Measurements from ENCODE around the gene ZNF185.

GRCh38 chrX:152884171-152884570, 13.7 kb upstream of the ZNF185 start:
- TF ChIP-seq CTCF (IDR thresholded peaks at IDR 0.05) (no peak), POLR2A (IDR thresholded peaks at IDR 0.05) (no peak)
